ENCODE data around the gene SPEG. TPM values are rescaled to one million over a fixed set of nuclear protein-coding genes. Genes with fewer than 3 reads are reported as not detected.

The SPEG gene
- total and polyA plus RNA-seq, 2 of the 8 experiments (the other 6 are each of a cell fraction or from before 2014, with no cell fraction given): 19.9 to 32.0 TPM

GRCh38 chr2:219523031-219523671 is 88.5 kb downstream of the SPEG start:
- peak overlapping the region; percentile 81 to 92 for H3K4me2 ChIP-seq (ENCODE audit: insufficient read depth in 1 of 2, low read depth in 2 of 2, low read length in 2 of 2)
- TF ChIP-seq RAD21 (IDR thresholded peaks at IDR 0.05 in 1 of 2, conservative IDR thresholded peaks at IDR 0.05 in 1 of 2; ENCODE audit: low read depth in 2 of 2, low read length in 2 of 2) (peak; percentile 13 to 40; a peak in 2 of 4 replicates), GTF2F1 (IDR thresholded peaks at IDR 0.05; ENCODE audit: borderline replicate concordance, low read depth, low read length) (no peak), CBX5 (IDR thresholded peaks at IDR 0.05; ENCODE audit: low read depth, low read length) (no peak), E2F6 (IDR thresholded peaks at IDR 0.05) (no peak), SP1 (IDR thresholded peaks at IDR 0.05; ENCODE audit: low read depth, low read length) (no peak), KDM5A (IDR thresholded peaks at IDR 0.05; ENCODE audit: low read length) (no peak), CBX8 (IDR thresholded peaks at IDR 0.05; ENCODE audit: borderline replicate concordance, low read depth, low read length) (no peak)
- TF ChIP-seq, protein P1, sequence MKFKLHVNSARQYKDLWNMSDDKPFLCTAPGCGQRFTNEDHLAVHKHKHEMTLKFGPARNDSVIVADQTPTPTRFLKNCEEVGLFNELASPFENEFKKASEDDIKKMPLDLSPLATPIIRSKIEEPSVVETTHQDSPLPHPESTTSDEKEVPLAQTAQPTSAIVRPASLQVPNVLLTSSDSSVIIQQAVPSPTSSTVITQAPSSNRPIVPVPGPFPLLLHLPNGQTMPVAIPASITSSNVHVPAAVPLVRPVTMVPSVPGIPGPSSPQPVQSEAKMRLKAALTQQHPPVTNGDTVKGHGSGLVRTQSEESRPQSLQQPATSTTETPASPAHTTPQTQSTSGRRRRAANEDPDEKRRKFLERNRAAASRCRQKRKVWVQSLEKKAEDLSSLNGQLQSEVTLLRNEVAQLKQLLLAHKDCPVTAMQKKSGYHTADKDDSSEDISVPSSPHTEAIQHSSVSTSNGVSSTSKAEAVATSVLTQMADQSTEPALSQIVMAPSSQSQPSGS (IDR thresholded peaks at IDR 0.05; ENCODE audit: low read length): no peak

More at GRCh38 chr2:219523031-219523671, 88.5 kb downstream of the SPEG start:
- Histone ChIP-seq H4K20me1 (replicated peaks in 1 of 2; ENCODE audit: control insufficient read depth in 1 of 2, insufficient read depth in 2 of 2, low read length in 2 of 2) (no peaks in the 10 kb centered on the region), H4K8ac (ENCODE audit: extremely low read depth, insufficient read depth, low read length) (0 out of 2 replicates have a peak overlapping the region, but pooled peaks have one; percentile 16), H3K18ac (ENCODE audit: extremely low read depth, low read length) (peak overlapping the region; percentile 76; the same call in 1 of the 2 replicates), H3K4ac (replicated peaks; ENCODE audit: insufficient read length, low read depth, low read length) (peak overlapping the region; percentile 49), H2BK120ac (replicated peaks; ENCODE audit: low read depth, low read length) (peak overlapping the region; percentile 58), H3K4me1 (replicated peaks in 1 of 4; ENCODE audit: control insufficient read depth in 3 of 4, insufficient read depth in 4 of 4, low read length in 3 of 4) (peaks cover 0 to 27% (median 19%) of the 10 kb centered on the region in 4 experiments; a peak in 6 of 7 replicates), H4K91ac (replicated peaks; ENCODE audit: insufficient read length, low read length) (peak overlapping the region; percentile 76), H2BK12ac (ENCODE audit: low read depth, low read length) (peak overlapping the region; percentile 63; the same call in 1 of the 2 replicates), H3K9me3 (ENCODE audit: insufficient read depth in 2 of 2, low read depth in 1 of 2, low read length in 1 of 2) (no peaks in the 10 kb centered on the region), H4K5ac (ENCODE audit: insufficient read length, low read depth, low read length) (peak overlapping the region; percentile 18), H3K56ac (replicated peaks; ENCODE audit: insufficient read length, low read depth, low read length) (no peak overlapping the region), H3K27ac (ENCODE audit: low read depth, low read length) (no peak overlapping the region), H2AK5ac (ENCODE audit: low read depth, low read length) (no peak overlapping the region), H3K4me3 (ENCODE audit: extremely low read depth in 1 of 4, insufficient read depth in 2 of 4, low read depth in 3 of 4, low read length in 4 of 4) (peak overlapping the region; percentile 38 to 63 (median 52)), H3K9ac (replicated peaks in 1 of 4; ENCODE audit: extremely low read depth in 1 of 4, low read depth in 3 of 4, low read length in 3 of 4) (peak overlapping the region in 1 of 4 experiments; percentile 51; a peak in 1 of 7 replicates), H2BK5ac (ENCODE audit: low read depth, low read length) (peak overlapping the region; percentile 41; the same call in 1 of the 2 replicates), H3K14ac (ENCODE audit: insufficient read length) (no peak overlapping the region), H3K23me2 (ENCODE audit: low read depth, low read length) (peaks cover 2% of the 10 kb centered on the region; the same call in 1 of the 2 replicates), H3K23ac (ENCODE audit: insufficient read length) (no peak overlapping the region), H2BK15ac (ENCODE audit: low read length) (no peak overlapping the region), H3K79me2 (ENCODE audit: control insufficient read depth in 1 of 2, insufficient read depth in 2 of 2, low read length in 2 of 2) (no peaks in the 10 kb centered on the region), H3K27me3 (replicated peaks in 1 of 4; ENCODE audit: control insufficient read depth in 3 of 4, extremely low read depth in 1 of 4, insufficient read depth in 3 of 4, low read length in 3 of 4) (peaks cover 0 to 9% (median 3%) of the 10 kb centered on the region in 4 experiments; a peak in 2 of 7 replicates), H3K36me3 (ENCODE audit: control insufficient read depth in 2 of 4, insufficient read depth in 4 of 4, low read length in 3 of 4) (no peaks in the 10 kb centered on the region), H3K79me1 (ENCODE audit: low read depth, low read length) (no peaks in the 10 kb centered on the region), H2BK20ac (ENCODE audit: low read length) (peak overlapping the region; percentile 9; the same call in 1 of the 2 replicates), H2AFZ (ENCODE audit: low read length) (peak overlapping the region; percentile 46; the same call in 1 of the 2 replicates)
- FAIRE-seq: no peak
- CTCF ChIA-PET (ENCODE audit: partially characterized antibody): interaction anchor here (0.6 to 113.1 kb wide), 20 partner anchors 10 to 633 kb away, joined by 3 to 7248 read pairs (median 4); partner anchors contain the start of genes ASIC4, DES, DNPEP and GMPPA
- WGBS, 2 experiments (ENCODE audit: extremely low coverage in 1 of 2, insufficient coverage in 1 of 2, insufficient read length in 1 of 2, insufficient replicate concordance in 2 of 2, low coverage in 1 of 2, low lambda C conversion rate in 2 of 2, missing lambda C conversion rate in 1 of 2): 10% methylated on average over 21 of the region's 24 CpGs; no CpG with 5 or more reads in 1 of the 2 experiments
- DNase-seq (ENCODE audit: low read depth in 1 of 2, low spot score in 2 of 2): no peak
- POLR2A ChIA-PET (ENCODE audit: partially characterized antibody): interaction anchor here (0.6 to 2.7 kb wide), 12 partner anchors 12 to 55 kb away, joined by 3 to 10 read pairs (median 6); partner anchors contain the start of genes CHPF, GMPPA and TMEM198
